HG03558 (cell line): ENCODE measurements around the gene TMEM115.
A peak's percentile ranks its signal among the peaks of the same experiment; 100 is the strongest.

Experiments used
- ATAC-seq: cut with Tn5 transposase; IDR thresholded peaks from one replicate; pipeline ENCODE4 v1.9.1; 2021; ENCODE audit warnings: moderate number of reproducible peaks; ENCODE audit not compliant: unreplicated experiment; ENCODE audit errors: extremely low read depth

The TMEM115 gene

DNA sequence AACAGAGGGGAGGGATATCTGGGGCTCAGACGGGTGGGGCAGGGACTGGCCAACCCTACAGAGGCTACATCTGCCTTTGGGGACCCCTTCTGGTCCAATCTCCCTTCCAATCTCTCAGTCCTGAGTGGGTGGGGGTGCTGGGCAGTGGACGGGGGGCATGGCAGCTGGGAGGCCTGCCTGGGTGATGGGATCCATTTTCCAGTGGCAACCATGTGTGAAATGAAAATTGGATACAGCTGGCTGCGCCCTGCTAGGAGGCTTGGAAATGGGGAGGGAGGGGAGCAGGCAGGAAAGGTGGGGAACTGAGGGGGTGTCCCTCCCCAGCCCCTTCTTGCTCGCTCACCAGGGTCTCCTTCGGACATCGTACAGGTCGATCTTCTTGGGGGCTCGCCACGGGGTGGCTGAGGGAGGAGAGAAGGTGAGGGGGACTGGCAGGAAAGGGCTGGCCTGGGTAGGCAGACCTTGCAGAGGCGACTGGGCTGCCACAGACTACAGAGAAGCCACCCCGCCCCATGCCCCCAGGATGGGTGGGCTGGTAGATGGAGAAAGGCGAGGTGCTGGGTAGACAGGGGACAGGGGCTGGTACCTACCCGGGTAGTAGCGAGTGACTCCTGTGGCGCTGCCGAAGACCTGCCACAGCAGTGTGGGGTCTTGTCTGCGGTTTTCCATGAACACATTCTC lies 21.2 kb upstream of the TMEM115 start:
- no peak for ATAC-seq

DNA sequence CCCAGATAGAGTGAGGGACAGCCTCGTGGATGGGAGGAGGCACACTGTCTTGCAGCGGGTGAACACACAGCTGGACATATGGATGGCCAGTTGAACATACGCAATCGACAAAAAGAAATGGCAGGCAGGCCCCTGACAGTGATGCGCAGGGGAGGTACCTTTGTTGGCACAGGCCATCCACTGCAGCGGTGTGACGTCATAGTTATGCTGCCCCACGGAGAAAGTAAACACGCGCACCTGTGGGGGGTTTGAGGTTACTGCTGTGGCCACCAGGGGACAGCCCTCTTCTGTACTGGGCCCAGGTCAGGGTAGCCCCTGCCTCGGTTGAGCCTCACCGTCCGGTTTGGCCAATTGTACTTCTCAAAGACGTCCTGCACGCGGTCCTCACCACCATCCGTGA lies 19.4 kb upstream of the TMEM115 start:
- ATAC-seq, result no peak

DNA sequence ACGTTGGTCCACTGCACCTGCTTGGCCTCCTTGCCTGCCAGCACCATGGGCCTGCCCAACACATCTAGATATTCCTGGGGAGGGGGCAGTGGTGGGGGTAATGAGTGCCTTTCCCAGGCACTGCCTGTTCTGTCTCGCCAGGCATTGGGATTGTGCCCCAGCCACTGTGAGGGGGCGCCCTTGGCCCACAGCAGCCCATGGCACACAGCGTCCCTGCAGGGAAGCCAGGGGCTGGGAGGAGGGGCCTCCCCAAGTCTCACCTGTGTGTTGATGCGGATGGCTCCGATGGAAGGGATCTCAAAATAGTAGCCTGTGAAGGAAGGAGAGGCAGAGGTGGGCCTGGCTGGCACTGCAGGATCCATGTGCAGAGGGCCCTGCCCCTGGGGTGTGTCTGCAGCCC lies 18.7 kb upstream of the TMEM115 start:
- no peak for ATAC-seq

DNA sequence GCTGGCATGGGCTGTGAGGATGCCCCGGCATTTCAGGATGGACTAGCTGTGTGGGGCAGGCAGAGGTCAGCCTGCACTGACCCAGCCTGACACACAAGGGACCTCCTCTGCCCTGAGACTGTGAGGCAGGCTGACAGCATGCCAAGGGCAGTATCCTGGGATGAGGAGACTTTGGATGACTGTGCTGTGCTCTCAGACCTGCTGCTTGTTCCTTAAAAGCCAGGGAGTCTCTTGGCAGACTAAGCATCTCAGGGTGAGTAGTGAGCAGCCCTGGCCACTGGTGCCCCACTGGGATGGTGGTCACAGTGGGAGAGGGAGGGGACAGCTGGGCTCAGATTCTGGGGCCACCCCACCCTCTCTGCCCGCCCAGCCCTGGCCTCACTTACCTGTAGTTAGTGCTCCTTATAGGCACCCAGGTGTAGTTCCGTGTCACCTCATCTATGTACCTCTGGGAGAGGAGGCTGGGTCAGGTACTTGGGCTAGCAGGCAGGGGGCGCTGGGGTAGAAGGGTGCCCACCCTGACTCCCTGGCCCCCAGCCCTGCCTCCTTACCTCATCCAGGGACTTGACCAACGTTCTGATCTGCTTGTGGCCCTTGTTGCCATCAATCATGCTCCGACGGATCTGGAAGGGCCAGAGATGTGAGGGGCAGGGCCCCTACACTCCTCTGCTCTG lies 16.1 kb upstream of the TMEM115 start:
- ATAC-seq, result no peak

DNA sequence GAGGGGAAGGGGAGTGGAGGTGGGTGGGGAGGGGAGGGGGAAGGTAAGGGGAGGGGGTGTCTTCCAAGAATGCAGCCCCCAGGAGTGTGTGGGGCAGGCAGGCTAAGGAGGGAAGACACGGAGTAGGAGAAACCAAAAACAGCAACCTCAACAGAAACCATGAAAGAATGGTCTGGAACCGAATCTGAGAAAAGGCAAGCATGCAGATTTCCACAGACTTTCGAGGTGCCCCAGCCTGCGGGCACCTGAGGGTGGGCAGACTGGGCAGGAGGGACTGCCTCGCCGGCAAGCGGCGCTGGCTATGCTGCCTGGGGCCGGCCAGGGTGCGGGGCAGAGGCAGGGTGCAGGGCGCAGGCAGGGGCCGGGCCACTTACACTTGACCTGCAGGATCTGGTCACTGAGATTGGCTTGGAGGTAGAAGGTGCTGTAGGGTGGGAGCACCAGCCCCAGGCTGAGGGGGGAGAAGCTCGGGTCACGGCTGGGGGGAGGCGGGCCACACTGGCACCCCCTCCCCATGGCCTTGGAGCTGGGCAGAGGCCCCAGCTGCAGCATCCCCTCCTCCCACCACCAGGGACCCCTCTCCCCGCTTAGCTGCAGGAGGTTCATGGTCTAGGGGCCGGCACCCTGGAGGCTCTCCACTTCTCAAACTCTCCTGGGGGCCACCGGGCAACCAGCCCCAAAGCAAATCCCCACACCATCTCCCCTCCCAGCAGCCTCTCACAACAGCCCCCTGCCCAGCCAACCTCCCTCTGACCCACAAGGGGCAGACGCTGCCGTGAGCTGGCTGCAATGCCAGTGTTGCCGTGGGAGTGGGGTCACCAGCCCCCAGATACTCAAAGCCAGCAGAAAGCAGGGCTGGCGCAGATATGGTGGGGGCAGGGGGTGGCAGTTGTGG lies 15.3 kb upstream of the TMEM115 start:
- no peak for ATAC-seq

DNA sequence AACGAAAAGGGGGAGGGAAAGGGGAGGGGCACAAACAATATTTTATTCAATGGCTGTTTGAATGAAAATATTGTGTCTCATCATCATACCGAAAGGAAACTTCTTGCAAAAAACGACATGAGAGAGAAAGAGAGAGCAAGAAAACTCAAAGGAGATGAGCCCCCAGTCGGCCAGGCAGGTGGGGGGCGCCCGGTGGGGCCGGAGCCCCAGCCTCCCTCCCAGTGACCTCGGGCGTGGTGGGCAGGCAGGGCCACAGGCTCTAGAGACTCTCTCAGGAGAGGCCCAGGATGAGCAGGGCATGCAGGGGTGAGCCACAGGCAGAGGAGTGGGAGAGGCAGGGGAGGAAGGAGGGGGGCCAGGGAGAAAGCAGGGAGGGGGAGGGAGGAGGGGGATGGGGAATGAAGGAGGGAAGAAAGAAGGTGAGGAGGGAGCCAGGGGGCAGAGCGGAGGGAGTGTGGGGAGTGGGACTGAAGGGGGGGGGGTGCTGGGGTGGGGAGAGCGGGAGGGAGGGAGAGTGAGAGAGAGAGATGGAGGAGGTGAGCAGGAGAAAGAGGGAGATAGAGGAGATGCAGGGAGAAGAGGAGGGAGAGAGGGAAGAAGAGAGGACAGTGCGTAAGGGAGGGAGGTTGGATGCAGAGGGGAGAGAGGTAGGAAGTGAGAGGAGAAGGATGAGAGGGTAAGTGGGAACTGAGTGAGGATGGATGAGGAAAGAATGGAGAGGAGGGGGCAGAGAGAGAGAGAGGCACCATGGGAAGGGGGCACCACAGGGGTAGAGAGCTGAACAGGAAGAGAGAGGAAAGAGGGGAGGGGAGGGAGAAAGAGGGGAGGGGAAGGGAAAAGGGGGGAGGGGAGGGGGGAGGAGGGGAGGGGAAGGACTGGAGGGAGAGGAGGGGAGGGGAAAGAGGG lies 14.1 kb upstream of the TMEM115 start:
- ATAC-seq, result no peak

DNA sequence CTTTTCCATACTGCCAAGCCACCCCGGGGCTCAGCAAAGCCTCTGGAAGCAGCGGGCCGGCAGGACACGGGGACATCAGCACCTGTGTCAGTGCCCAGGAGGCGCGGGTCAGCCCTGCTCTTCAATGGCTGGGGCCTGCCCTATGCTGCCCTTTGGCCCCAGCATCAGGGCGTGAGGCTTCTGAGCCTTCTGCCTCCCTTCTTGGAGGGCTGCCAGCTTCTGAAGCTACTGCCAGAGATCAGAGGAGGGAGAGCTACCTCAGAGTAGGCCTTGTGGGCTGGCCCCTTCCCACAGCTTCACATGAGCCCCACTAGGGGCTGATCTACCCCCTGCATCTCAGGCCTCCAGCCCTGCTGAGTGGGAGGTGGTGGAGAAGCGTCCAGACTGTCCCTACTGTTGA lies 13.0 kb upstream of the TMEM115 start:
- ATAC-seq, result no peak

DNA sequence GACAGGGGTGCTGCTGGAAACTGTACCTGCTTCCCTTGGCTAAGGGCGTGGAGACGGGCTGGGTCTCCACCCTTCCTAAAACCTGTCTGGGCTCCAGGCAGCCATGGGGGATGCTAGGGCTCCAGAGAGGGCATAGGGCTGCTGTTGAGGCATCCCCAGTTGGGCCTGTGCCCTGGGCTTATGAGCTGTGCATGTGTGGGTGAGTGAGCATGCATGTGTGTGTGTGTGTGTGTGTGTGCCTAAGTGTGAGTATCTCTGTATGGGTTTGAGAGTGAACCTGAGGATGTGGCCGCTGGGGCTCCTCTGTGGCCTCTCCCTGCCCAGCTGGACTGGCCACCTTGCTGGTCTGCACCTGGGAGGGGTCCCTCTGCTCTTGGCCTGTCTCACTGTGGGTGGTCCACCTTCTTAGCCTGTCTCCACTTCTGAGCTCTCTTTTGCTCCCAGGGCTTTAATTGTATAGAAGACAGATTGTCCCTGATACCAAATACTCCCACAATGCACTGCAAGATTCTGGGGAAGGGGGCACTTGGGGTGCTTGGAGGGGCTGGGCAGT lies 11.9 kb upstream of the TMEM115 start:
- no peak for ATAC-seq

DNA sequence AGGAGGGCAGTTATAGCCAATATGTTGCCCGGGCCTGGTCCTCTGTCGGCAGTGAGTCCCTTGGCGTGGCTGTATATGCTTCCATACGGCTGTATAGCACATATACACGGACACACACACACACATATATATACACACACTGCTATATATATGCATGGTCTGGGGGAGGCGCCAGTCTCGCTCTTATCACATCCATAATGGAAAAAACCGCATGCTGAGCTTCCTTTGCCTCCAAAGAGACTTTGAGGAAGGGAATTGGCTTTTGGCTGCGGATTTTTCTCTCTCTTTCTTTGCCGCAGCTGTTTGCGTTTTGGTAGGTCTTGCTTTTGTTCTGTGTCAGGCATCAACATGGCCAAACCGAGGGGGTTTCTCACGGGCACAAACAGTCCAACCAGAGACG lies 11.3 kb upstream of the TMEM115 start:
- no peak for ATAC-seq

DNA sequence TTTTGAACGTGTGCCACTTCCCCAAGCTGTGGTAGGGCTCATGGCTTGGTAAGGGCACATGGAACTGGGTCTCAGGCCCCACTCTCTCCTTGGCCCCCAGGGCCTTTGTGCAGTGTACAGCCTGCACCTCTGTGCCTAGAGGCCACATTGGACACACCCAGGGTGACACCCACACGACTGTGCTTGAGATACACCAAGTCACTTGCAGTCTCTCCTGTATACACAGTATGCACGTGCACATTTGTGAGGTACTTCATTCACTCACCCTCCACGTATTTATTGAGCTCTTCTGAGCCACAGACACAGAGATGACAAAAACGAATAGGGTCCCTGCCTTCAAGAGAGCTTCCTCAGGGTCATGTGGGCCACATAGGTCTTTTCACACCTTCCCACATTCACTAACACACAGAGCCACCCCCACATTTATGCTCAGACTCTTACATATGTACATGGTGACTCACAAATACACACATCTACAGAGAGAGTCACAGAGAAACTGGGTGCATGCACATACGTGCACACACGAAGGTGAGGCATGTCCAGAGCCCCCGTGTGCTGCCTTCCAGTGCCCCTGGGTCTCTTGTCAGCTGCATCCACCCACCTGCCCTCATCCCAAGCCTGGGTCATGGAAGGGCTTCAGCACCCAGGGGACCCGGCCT lies 9.8 kb upstream of the TMEM115 start:
- no peak for ATAC-seq

DNA sequence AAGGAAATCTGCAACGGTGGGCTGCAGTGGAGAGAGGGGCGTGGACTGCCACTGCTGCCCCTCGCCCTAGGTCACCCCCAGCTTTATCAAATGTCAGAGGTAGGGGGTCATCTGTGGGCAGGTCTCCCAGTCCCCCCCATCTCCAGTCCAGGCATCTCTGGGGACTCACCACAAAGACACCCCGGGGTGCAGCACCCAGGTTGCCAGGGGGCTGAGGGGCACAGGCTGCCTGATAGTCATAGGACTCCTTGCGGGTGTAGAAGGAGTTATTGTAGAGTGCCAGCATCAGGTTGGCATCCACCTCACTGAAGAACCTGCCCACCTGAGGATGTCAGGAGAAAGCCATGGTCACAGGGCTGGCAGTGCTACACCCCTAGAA lies 6.5 kb upstream of the TMEM115 start:
- ATAC-seq, result no peak

DNA sequence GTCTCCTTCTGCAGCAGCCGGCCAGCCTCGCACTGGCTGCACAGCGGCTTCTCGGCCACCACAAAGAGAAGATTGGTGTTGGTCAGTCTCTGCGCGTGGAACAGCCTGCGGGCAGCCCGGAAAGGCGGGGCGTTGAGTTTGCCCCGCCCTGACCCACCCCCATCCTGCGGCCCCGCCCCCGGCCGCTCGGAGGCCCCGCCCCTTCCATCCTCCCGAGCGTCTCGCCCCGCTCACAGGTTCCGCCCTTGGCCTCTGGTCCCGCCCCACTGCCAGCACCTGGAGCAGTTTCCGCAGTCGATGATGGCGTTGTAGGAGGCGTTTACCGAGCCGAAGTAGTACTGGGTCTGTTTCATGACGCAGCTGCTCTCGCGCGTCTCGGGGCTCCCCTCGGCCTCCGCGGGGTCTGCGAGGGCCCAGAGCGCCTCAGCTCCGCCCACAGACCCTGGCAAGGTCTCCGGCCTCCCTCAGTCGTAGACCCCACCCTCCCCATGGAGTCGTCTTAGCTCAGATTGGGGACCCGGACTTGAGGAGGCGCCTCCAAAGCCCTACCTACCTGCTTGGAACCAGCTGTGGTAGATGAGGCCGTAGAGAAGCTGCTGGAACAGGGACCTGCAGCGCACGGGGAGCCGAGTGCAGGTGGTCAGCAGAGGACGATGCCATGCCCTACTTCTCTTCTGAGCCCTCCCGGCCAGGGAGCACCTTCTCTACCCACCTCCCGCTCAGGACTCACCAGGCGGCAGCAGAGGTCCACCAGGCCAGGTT lies 5.9 kb upstream of the TMEM115 start:
- ATAC-seq, result peak; percentile 54

DNA sequence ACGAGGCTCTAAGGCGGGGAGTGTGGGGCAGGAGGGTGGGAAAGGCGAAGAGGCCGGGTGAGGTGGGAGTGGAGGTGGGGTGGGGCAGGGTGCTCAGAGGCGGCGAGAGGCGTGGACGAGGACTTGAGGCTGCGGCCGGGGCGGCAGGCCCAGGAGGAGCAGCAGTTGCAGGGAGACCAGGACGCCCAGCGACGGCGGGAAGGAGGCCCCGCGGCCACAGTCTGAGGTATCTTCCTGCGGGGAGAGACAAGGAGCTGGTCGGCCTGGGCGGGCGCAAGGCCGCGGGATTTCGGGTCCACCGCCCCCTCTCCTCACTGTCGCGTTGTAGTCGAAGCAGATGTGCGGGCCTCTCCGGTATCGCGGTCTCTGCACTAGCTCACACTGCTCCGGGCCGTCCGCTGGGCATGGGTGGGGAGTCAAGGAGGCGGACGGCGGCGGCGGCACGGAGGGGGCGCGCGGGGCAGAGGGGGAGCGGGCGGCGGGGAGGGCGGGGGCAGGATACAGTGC lies 5.3 kb upstream of the TMEM115 start:
- ATAC-seq, result no peak

DNA sequence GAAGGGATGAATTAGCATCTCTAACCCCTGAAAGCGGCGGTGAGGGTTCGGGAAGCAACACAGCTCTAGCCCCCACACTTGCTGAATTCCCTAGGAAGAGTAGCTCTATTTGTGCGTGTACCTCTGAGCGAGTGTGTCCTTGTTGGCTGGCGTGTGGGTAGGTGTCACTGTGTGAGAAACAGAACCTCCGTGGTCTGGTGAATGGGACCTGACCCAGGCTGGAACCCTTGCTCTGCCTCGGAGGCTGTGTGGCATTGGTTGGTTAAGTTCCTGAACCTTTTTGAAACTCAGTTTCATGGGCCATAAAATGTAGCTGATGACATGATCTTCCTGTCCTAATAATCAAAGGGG lies 414 bp upstream of the TMEM115 start:
- no peak for ATAC-seq

DNA sequence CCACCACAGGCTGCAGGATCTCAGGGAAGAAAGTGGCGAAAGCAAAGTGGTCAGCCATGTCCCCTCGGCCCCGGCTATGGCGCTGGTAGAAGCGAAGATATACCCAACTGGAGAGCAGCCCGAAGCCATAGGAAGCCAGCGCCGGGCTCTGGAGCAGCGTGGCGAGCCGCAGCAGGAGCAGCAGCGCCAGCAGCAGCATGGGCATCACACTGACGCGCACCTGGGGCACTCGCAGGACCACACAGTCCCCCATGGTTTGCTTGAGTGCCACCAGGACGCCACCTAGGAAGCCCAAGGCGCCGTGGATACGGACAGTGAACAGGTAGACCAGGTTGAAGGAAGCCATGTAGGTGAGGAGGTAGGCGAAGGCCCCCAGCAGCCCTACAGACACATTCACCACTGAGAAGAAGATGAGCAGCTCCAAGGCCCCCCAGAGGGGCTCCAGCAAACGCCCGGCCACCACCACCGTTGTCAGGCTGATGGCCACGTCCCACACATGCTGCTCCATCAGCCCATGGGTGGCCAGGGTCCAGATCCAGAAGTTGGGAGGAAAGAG lies 888 bp downstream of the TMEM115 start:
- ATAC-seq, result no peak

DNA sequence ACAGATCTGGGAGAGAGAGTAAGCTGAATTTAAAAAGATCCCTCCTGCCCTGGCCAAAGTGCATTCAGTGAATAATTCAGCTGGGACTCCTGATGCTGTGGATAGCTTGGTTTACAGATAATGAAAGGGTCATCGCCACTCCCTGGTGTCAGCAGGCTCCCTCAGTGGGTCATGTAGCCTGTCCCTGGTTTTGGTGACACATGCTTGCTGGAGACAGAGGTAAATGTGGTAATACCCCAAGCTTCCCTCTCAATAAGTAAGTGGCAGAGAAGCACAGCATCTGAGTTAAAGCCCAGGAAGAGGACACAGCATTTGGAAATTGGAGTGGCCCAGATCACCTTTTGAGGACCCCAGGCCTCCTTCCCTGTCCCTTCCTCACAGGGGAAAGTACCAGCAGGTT lies 1.8 kb downstream of the TMEM115 start:
- ATAC-seq, result no peak

DNA sequence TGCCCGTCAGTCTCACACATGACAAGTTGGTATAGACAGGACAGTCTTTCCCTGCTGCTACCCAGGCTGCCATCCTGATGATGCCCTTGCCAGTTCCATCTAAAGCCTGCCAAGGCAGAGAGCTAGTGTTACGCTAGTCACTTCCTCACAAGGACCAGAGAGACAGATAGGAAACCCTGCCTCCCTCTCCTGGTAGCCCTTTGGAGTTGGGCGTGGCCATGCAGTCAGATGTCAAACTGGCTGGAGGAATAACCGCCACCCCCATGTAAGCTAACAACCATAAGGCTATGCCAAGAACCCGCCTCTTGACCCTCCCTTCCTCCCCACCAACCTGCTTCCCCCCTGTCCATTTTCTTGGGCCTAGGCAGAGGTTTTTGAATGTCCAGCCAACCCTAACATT lies 2.8 kb downstream of the TMEM115 start:
- ATAC-seq, result no peak

DNA sequence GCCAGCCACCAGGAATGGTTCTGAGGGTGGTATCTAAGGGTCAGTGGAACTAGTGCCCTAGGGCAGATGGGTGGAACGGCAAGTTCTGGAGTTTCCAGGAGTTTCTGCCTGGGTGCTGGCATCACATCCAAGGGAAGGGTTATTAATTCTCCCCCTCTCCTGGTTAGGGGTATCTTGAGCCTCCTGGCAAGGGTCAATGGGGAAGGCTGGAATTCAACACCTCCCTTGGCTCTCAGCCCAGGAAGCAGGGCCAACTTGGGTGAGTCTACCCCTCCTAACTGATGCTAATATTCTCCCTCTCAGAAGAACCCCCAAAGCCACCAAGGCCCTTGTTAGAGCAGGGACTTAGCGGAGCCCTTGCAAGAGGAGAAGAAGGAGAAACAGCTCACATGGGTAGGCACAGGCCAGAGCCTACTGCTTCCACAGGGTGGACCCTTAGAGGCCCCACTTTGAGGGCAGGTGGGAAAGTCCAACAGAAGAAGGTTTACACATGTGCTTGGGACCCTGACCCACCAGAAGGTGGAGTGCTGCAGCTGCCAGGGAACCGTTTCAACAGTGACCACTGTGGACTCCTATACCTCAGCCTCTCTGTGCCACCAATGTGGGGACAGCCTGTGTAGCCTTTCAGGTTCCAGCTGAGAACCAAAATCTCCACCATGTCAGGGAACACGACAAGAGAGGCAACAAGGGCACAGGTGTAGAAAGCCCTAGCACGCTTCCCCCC lies 3.3 kb downstream of the TMEM115 start:
- no peak for ATAC-seq
